Stimulated activated naive CD4-positive, alpha-beta T cell treated with Interleukin-2 at 50 U/mL for 16 hours (primary cell): ENCODE data around the gene RABAC1.
"Not testable (repeated sequence)": the region's sequence is repeated elsewhere in the genome, so short reads cannot be mapped to it uniquely, and the experiment has no call there.

Experiments
- DNase-seq: peaks from one replicate; lab custom pipeline; 2025; lab: John Stamatoyannopoulos, UW

Gene RABAC1

DNA sequence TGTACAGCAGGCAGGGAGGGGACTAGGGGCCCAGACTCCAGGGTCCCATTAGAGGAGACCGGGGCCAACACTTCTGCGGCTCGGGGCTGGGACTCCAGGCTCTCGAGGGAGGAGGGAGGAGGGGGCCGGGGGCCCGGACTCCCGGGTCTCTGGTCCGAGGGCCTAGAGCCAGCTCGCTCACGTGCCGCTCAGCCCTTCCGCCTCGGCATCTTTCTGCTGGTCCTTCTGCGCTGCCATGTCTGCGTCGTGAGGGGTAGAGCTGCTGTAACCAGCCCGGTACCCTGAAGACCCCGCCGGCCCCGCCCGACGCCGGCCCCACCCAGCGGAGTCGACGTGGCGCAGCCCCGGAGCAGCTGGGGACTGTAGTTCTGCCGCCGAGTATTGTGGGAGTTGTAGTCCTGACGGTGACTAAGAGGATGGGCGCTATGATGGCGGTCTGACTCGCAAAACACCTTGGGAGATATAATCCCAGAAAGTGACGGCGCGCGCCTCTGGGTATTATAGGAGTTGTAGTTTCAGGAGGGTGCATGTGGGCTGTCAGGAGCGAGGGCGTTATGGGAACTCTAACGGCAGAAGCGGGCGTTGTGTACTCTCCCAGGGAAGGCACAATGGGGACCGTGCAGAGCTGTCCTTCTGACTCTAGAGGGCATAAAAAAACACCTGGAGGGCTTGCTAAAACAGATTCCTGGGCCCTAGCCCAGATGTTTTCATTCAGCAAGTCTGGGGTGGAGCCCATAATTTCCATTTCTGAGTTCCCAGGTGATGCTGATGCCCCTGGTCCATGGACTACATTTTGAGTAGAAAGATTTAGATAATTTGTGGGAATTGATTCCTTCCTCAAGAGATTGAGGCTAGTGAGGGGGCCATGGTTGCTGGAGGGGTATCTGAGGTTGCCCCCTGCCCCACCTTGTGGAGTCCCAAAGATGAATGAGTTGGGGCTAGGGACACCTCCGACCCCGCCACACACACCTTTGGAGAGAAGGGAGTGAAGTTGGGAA, at the start of gene RABAC1:
RABAC1 (minus strand) TSS at position 266 of the 998 bp plus-strand sequence; CDS start at position 237, 29 bp downstream.
- DNase-seq: peak; percentile 87

GRCh38 chr19:42006569-42006968, 47.4 kb upstream of the RABAC1 start:
- DNase-seq: no peak

DNA sequence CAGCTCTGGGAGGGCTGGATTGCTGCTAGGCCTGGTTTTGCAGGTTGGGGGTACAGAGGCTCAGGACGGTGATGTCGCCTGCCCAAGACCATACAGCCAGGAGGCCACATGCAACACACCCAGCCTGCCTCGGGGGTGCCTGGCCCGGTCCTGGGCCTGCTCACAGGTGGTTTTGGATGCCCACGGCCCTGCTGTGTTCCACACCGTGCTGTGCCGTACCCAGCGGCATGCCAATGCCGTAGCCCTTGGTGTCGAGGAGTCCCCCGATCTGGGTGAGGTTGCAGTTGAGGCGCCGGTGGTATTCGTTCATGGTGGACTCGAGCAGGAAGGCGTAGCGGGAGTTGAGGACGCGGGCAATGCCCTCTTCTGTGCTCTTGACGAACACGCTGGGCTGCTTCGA, 46.4 kb upstream of the RABAC1 start:
- no peak for DNase-seq

DNA sequence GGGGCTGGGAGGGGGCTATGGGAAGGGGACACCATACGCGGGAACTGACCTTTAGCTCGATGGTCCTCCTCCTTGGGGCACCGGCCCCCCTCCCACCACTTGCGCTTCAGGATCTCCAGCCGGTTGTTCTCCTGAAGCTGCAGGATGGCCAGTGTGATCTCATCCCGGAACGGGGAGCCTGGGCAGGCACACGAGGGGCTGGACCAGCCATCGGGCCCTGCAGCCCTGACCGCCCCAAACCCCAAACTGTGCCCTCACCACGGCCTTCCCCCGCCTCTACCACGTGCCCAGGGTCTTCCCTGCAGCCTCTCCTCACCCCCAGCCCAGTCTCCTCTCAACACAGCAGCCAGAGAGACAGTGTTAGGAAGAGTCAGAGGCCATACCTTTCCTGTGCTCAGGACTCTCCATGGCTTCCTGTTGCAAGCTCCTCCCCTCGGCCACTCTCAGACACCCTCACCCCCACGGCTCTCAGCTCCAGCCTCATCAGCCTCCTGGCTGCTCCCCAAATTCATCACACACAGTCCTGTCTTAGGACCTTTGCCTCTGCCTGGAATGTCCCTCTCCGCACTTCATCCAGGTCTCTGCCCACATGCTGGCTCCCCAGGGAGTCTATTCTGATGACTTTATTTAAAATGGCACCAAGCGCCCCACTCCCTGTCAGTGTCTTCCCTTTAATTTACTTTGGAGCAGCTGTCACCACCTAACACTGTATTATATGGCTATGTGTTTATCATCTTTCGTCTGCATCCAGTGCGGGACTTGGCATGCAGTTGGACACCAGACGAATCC, 44.6 kb upstream of the RABAC1 start:
- no peak for DNase-seq

GRCh38 chr19:41999878-42000208, 40.7 kb upstream of the RABAC1 start:
- no peak for DNase-seq

DNA sequence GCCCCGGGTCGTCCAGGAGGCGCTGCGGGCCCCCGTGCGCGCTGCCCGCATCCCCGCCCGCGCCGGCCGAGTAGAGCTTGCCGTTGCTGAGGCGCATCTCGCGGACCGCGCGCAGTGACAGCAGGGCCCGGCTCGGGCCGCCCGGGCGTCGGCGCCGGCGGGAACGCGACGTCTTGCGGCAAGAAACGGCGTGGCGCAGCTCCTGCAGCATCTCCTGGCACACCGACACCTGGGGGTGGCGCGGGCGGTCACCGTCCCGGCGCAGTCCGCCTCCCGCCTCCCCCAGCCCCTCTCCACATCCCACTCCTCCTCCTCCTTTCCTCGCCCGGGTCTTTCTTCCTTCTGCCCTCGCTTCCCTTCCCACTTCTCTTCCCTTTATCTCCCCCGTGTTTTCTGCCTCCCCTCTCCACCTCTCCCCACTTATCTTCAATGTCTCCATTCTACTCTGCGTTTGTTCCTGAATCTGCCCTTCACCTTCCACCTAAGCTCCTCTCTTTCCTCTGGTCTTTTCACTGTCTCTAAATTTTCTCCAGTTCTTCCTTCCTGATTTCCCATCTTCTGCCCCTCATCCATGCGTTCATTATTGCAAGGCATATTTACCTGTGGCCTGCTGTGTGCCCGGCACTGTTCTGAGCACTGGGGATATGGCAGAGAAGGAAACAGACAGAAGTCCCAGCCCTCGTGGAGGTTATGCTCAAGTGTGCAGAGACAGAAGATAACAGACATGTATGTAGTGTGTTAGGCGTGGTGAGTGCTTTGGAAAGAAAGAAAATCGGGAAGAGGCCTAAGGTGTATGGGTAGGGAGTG, 40.2 kb upstream of the RABAC1 start:
- DNase-seq: no peak

GRCh38 chr19:41998246-41999020, 39.3 kb upstream of the RABAC1 start:
- DNase-seq: peak; percentile 8

- no peak for DNase-seq
These were observed 38.7 kb upstream of the RABAC1 start for GRCh38 chr19:41997851-41998229.

DNA sequence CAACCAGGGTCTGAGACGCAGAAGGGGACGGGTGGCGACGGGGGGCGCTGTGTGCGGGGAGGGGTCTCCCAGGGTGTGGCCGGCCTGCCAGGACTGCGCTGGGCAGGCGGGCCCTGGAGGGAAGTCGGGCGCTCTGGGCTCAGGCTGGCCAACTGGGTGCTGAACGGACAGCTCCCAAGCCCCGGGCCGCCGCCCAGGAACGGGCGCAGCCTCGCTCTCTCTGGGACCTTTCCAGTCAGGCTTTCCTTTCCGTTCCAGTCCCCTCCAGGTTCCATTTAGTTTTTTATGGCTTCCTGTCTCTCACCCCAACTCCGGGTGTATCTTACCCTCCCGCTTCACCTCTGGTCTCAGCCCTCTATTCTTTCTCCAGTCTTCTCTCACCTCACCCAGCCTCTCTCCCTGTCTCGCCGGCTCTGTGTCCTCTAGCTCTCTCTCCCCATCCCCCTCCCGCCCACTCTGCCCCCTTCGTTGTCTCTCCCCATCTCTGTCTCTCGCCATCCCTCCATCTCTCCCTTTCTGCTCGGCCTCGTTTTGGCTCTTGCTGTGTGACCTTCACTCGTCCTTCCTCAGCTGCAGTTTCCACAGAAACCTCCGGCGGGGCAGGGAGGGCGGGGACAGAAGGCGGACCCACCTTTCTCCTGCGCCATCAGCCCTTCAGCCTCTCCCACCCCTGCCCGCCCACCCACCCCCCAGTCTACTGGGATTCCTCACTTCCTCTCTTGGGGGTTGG, 38.2 kb upstream of the RABAC1 start:
- no peak for DNase-seq

GRCh38 chr19:41995959-41996797, 37.1 kb upstream of the RABAC1 start:
- DNase-seq: no peak

- DNase-seq: no peak
These were observed 36.2 kb upstream of the RABAC1 start for GRCh38 chr19:41994994-41995958.

DNA sequence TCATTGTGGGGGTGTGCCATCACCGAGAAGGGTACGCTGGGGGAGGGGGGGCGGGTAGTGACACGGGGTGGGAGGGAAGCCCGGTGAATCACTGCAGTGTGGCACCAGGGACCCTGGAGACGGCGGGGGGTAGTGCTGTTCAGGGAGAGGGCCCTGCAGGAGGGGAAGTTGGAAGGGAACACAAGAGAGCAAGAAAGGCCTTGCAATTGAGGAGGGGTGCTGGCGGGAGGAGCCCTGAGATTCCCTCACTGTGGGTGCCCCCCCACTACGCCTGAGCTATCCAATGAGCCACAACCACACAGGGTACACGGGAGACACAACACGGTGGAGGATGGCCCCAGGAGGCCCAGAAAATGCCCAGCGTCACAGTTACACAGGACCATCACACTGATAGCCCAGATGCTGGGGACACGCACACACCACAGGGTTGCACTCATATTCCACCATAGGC, 35.4 kb upstream of the RABAC1 start:
- peak; percentile 29 for DNase-seq

- peak; percentile 57 for DNase-seq
These were observed 34.7 kb upstream of the RABAC1 start, which contains the start of gene ATP1A3 for GRCh38 chr19:41993612-41994483. Gene ATP1A3 (minus strand): TSS chr19:41994230. CDS start chr19:41994076, 154 bp downstream.

DNA sequence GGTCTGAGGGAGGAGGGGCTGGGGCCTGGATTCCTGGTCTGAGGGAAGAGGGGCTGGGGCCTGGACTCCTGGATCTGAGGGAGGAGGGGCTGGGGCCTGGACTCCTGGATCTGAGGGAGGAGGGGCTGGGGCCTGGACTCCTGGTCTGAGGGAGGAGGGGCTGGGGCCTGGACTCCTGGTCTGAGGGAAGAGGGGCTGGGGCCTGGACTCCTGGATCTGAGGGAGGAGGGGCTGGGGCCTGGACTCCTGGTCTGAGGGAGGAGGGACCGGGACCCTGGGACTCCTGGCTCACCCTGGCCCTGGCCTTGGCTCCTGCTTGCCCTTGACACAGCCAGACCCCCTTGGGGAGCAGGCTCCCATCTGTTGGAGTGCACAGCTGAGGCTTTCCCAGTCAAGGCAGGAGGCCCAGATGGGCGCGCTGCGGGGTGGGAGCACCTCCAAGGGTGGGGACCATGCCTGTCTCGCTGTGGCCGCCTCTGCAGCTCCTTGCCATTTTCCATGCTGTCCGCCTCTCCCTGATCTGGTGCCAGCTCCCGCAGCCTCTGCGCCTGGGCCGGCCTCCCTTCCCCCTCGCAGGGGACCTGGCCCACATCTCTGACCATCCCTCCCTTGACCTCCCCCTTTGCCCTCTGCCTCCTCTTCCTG, 32.9 kb upstream of the RABAC1 start:
- not testable (repeated sequence) for DNase-seq

GRCh38 chr19:41991025-41991424, 31.9 kb upstream of the RABAC1 start:
- DNase-seq: no peak

GRCh38 chr19:41990615-41991014, 31.5 kb upstream of the RABAC1 start:
- no peak for DNase-seq

DNA sequence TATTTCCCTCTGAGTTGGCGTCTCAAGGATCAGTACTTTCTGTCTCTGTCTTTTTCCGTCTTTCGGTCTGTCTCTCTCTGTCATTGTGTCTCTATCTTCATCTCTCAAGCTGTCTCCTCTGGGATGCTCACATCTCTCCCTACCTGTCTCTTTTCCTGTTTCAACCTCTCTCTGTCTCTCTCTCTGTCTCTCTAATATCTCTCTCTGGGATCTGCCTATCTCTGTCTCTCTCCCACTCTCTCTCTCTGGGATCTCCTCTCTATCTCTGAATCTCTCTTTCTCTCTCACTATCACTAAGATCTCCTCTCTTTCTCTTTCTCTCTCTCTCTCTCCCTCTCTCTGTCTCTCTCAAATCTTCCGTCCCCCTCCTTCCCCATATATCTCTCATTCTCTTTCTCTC, 30.9 kb upstream of the RABAC1 start:
- no peak for DNase-seq
